Panc1 (cell line): Measurements from ENCODE around the gene GRHPR.

ENCODE experiments used
- POLR2AphosphoS5 ChIP-seq: IDR thresholded peaks from 2 replicates; pipeline ENCODE4 v1.6.1; 2012; ENCODE audit warnings: mild to moderate bottlenecking, low read depth, low read length, moderate library complexity
- TCF7L2 ChIP-seq: IDR thresholded peaks from 2 replicates; pipeline ENCODE4 v1.6.1; 2011; ENCODE audit warnings: mild to moderate bottlenecking, low read depth, low read length, inconsistent platforms
- TF ChIP-seq, protein P1 (sequence below): fragments of 450-650 bp; IDR thresholded peaks from 2 replicates; pipeline ENCODE4 v1.5.1; 2017; ENCODE audit warnings: mild to moderate bottlenecking
- TF ChIP-seq, protein P2 (sequence below), 2 experiments: IDR thresholded peaks; 2 replicates each; pipeline ENCODE4 v1.6.1; 2011 to 2012; ENCODE audit warnings: low read depth in 2 of 2, control low read depth in 1 of 2, low read length in 1 of 2, mild to moderate bottlenecking in 1 of 2, moderate library complexity in 1 of 2; ENCODE audit not compliant: insufficient read depth in 1 of 2

DNA sequence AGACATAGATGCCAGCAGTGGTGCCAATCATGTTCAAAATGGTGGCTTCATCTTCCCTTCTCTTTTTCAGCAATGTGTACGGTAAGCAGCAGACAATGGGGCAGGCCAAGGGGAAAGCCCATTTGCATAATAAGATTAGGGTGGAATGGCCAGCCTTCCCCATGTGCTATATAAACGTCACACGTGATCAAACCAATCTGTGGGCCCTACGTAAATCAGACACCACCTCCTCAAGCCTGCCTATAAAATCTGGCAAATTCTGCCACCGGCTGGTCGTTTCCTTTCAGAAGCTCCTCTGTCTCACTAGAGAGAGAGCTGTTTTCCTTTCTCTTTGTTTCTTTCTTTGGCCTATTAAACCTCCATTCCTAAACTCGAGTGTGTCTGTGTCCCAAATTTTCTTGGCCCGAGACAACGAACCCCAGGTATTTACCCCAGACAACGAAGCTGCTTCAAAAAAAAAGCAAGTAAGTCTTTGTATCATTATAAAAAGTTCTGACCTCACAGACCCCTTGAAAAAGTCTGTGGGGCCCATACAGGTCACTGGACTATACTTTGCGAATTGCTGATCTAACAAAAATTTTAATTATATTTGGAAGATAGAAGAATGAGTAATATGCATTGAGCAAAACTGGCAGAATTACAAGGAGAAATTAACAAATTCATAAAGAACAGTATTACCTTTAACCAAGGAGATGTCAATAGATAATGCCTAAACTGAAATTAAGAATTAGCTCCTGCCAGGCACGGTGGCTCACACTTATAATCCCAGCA is 27.6 kb downstream of the GRHPR start:
- TF ChIP-seq, protein P1, sequence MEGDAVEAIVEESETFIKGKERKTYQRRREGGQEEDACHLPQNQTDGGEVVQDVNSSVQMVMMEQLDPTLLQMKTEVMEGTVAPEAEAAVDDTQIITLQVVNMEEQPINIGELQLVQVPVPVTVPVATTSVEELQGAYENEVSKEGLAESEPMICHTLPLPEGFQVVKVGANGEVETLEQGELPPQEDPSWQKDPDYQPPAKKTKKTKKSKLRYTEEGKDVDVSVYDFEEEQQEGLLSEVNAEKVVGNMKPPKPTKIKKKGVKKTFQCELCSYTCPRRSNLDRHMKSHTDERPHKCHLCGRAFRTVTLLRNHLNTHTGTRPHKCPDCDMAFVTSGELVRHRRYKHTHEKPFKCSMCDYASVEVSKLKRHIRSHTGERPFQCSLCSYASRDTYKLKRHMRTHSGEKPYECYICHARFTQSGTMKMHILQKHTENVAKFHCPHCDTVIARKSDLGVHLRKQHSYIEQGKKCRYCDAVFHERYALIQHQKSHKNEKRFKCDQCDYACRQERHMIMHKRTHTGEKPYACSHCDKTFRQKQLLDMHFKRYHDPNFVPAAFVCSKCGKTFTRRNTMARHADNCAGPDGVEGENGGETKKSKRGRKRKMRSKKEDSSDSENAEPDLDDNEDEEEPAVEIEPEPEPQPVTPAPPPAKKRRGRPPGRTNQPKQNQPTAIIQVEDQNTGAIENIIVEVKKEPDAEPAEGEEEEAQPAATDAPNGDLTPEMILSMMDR, result no peak
- TF ChIP-seq POLR2AphosphoS5, result no peak
- TF ChIP-seq, protein P2, sequence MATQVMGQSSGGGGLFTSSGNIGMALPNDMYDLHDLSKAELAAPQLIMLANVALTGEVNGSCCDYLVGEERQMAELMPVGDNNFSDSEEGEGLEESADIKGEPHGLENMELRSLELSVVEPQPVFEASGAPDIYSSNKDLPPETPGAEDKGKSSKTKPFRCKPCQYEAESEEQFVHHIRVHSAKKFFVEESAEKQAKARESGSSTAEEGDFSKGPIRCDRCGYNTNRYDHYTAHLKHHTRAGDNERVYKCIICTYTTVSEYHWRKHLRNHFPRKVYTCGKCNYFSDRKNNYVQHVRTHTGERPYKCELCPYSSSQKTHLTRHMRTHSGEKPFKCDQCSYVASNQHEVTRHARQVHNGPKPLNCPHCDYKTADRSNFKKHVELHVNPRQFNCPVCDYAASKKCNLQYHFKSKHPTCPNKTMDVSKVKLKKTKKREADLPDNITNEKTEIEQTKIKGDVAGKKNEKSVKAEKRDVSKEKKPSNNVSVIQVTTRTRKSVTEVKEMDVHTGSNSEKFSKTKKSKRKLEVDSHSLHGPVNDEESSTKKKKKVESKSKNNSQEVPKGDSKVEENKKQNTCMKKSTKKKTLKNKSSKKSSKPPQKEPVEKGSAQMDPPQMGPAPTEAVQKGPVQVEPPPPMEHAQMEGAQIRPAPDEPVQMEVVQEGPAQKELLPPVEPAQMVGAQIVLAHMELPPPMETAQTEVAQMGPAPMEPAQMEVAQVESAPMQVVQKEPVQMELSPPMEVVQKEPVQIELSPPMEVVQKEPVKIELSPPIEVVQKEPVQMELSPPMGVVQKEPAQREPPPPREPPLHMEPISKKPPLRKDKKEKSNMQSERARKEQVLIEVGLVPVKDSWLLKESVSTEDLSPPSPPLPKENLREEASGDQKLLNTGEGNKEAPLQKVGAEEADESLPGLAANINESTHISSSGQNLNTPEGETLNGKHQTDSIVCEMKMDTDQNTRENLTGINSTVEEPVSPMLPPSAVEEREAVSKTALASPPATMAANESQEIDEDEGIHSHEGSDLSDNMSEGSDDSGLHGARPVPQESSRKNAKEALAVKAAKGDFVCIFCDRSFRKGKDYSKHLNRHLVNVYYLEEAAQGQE (IDR thresholded peaks at IDR 0.05; ENCODE audit: insufficient read depth in 1 of 2, low read depth in 2 of 2, low read length in 1 of 2), result no peak
- TF ChIP-seq TCF7L2, result no peak
